SK-N-SH (cell line): ENCODE measurements around the gene DEGS2.

Experiments used
- EP300 ChIP-seq, 2 experiments: IDR thresholded peaks; 2 replicates each; pipeline versions ENCODE4 v1.4.0 to v1.6.1; 2012; ENCODE audit warnings: borderline replicate concordance in 1 of 2, low read depth in 1 of 2, low read length in 1 of 2
- POLR2AphosphoS5 ChIP-seq: IDR thresholded peaks from 2 replicates; pipeline ENCODE4 v1.6.1; 2012; ENCODE audit warnings: low read depth, low read length
- SIN3A ChIP-seq: IDR thresholded peaks from 2 replicates; pipeline ENCODE4 v1.6.1; 2012; ENCODE audit warnings: low read depth, mild to moderate bottlenecking, low read length, moderate library complexity, borderline replicate concordance
- TAF1 ChIP-seq: IDR thresholded peaks from 2 replicates; pipeline ENCODE4 v1.6.1; 2012; ENCODE audit warnings: low read depth, mild to moderate bottlenecking, low read length, moderate library complexity, borderline replicate concordance
- TEAD4 ChIP-seq: IDR thresholded peaks from 2 replicates; pipeline ENCODE4 v1.4.0; 2012; ENCODE audit warnings: mild to moderate bottlenecking, borderline replicate concordance; ENCODE audit not compliant: insufficient read depth
- YY1 ChIP-seq: IDR thresholded peaks from 2 replicates; pipeline ENCODE4 v1.4.0; 2012; ENCODE audit warnings: low read depth, mild to moderate bottlenecking
- TF ChIP-seq, protein P1 (sequence below): fragments of 200-600 bp; sonication (generic); IDR thresholded peaks from 2 replicates; pipeline ENCODE4 v1.6.1; 2017; ENCODE audit warnings: antibody characterized with exemption, mild to moderate bottlenecking, moderate library complexity

DNA sequence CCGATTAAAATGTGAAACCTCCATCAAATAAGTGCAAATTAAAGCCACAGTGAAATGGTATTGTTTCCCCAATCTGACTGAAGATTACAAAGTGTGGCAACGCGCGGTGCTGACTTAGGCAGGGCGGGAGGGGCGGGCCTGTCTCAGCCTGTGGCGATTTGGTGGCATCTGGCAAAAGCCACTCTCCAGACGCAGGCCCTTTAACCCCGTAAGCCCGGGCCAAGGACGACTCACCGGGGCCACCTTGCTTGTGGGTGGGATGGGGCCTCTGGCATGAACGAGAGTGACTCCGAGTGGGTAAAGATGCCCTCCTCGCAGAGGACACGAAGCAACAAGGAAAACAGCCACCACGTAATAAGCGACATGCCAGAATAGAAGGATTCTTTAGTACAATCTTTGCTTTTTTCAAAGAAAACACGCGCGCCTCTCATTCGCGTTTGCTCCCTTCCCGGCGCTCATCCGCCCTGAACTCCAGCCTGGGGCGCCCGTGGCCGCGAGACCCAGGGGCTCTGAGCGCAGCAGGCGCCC lies 815 bp downstream of the DEGS2 start:
- no peak for TF ChIP-seq EP300 (IDR thresholded peaks at IDR 0.05; ENCODE audit: borderline replicate concordance in 1 of 2, low read depth in 1 of 2, low read length in 1 of 2)
- no peak for TF ChIP-seq YY1
- no peak for TF ChIP-seq SIN3A
- TF ChIP-seq POLR2AphosphoS5 = no peak
- no peak for TF ChIP-seq TAF1
- TF ChIP-seq, protein P1, sequence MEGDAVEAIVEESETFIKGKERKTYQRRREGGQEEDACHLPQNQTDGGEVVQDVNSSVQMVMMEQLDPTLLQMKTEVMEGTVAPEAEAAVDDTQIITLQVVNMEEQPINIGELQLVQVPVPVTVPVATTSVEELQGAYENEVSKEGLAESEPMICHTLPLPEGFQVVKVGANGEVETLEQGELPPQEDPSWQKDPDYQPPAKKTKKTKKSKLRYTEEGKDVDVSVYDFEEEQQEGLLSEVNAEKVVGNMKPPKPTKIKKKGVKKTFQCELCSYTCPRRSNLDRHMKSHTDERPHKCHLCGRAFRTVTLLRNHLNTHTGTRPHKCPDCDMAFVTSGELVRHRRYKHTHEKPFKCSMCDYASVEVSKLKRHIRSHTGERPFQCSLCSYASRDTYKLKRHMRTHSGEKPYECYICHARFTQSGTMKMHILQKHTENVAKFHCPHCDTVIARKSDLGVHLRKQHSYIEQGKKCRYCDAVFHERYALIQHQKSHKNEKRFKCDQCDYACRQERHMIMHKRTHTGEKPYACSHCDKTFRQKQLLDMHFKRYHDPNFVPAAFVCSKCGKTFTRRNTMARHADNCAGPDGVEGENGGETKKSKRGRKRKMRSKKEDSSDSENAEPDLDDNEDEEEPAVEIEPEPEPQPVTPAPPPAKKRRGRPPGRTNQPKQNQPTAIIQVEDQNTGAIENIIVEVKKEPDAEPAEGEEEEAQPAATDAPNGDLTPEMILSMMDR = no peak
- TF ChIP-seq TEAD4 = no peak
